ENCODE data around the gene CDC42BPA. TPM values are rescaled to one million over a fixed set of nuclear protein-coding genes. Genes with fewer than 3 reads are reported as not detected.

CDC42BPA gene
- polyA plus RNA-seq, 1 of the 3 experiments (the other 2 are of a cell fraction) = 6.8 TPM

DNA sequence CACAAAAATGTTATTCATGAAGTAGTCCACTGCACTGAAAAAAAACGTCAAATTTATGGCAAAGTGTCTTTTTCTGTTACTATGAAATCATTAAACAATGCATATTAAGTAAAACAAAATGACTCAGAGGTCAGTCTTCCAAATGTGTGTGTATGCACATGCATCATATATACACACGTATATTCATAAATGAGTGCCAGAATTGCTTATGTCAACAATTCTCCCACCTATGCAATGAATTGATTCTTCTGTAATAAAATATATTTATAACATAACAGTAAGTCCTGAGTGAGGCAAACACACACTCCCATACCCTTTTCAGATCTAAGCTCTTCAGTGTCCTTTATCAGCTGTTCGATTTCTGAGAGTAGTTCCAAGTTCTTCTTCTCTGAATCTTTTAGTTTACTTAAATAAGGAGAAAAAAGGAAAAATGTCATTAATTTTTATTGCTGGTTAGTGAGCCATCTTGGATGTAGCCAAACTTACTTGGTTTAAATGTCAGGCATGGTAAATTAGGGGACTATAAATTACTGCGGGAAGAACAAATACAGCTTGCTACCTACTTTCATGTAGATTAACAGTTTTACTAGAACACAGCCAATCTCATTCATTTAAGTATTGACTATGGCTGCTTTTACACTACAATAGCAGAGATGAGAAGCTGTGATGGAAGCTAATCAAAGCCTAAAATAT is 246.3 kb downstream of the CDC42BPA start:
- H3K4me3 ChIP-seq (ENCODE audit: low read depth in 2 of 2, low read length in 1 of 2) = no peak overlapping the region
- no peaks in the 10 kb centered on the region; a peak in 1 of 4 replicates for H3K4me1 ChIP-seq (ENCODE audit: control insufficient read depth in 1 of 2, insufficient read depth in 2 of 2, low read depth in 1 of 2, low read length in 1 of 2)
- ChIA-PET CTCF (interaction anchor here (0.7 to 1.1 kb wide), 3 partner anchors 10 to 58 kb away, joined by 3 read pairs; no protein-coding TSS in a partner anchor), POLR2A (no interaction called here)
- no peaks in the 10 kb centered on the region for H3K79me2 ChIP-seq (ENCODE audit: insufficient read depth)
- no peaks in the 10 kb centered on the region for H3K9me3 ChIP-seq
- no peak overlapping the region for H3K27ac ChIP-seq (ENCODE audit: low read depth in 2 of 2, low read length in 1 of 2)
- H3K9ac ChIP-seq = no peak overlapping the region
- H3K36me3 ChIP-seq (replicated peaks in 1 of 2; ENCODE audit: control insufficient read depth in 1 of 2, insufficient read depth in 2 of 2, low read length in 1 of 2) = peaks cover 44 to 72% of the 10 kb centered on the region in 2 experiments
- H4K20me1 ChIP-seq (ENCODE audit: insufficient read depth) = no peaks in the 10 kb centered on the region
- H3F3A ChIP-seq (replicated peaks; ENCODE audit: insufficient read depth) = peaks cover 4% of the 10 kb centered on the region
- no peaks in the 10 kb centered on the region for H3K9me2 ChIP-seq
- no peak for TF ChIP-seq RFX5 (IDR thresholded peaks at IDR 0.05; ENCODE audit: low read length)
- TF ChIP-seq, protein P1, sequence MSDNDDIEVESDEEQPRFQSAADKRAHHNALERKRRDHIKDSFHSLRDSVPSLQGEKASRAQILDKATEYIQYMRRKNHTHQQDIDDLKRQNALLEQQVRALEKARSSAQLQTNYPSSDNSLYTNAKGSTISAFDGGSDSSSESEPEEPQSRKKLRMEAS (IDR thresholded peaks at IDR 0.05; ENCODE audit: low read depth) = no peak
- no peak for TF ChIP-seq SIN3A (IDR thresholded peaks at IDR 0.05; ENCODE audit: borderline replicate concordance, low read depth, low read length)
- TF ChIP-seq EZH2phosphoT487 (IDR thresholded peaks at IDR 0.05; ENCODE audit: borderline replicate concordance, low read depth) = no peak
- no peak for TF ChIP-seq EP300 (IDR thresholded peaks at IDR 0.05; ENCODE audit: borderline replicate concordance in 1 of 2, low read depth in 1 of 2, low read length in 1 of 2)
- no peak for TF ChIP-seq GABPA (IDR thresholded peaks at IDR 0.05; ENCODE audit: low read depth)
- TF ChIP-seq, protein P2, sequence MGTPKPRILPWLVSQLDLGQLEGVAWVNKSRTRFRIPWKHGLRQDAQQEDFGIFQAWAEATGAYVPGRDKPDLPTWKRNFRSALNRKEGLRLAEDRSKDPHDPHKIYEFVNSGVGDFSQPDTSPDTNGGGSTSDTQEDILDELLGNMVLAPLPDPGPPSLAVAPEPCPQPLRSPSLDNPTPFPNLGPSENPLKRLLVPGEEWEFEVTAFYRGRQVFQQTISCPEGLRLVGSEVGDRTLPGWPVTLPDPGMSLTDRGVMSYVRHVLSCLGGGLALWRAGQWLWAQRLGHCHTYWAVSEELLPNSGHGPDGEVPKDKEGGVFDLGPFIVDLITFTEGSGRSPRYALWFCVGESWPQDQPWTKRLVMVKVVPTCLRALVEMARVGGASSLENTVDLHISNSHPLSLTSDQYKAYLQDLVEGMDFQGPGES (IDR thresholded peaks at IDR 0.05; ENCODE audit: low read depth, low read length) = no peak
- TF ChIP-seq CTCF (IDR thresholded peaks at IDR 0.05) = no peak
- no peak for TF ChIP-seq TAF1 (IDR thresholded peaks at IDR 0.05; ENCODE audit: borderline replicate concordance, low read depth, low read length)
- TF ChIP-seq MXI1 (IDR thresholded peaks at IDR 0.05; ENCODE audit: low read depth, low read length) = no peak
- no peak for TF ChIP-seq SMC3 (IDR thresholded peaks at IDR 0.05; ENCODE audit: low read depth, low read length)
- TF ChIP-seq NRF1 (IDR thresholded peaks at IDR 0.05; ENCODE audit: low read depth, low read length) = no peak
- no peak for TF ChIP-seq FOSL2 (IDR thresholded peaks at IDR 0.05; ENCODE audit: borderline replicate concordance, low read depth)
- no peaks in the 10 kb centered on the region for H3K27me3 ChIP-seq (ENCODE audit: insufficient read depth)
- WGBS (ENCODE audit: low lambda C conversion rate) = 84% methylated on average over 4 of the region's 4 CpGs
- DNase-seq = no peak
- H3K4me2 ChIP-seq = no peak overlapping the region
- no peak overlapping the region for H2AFZ ChIP-seq (ENCODE audit: low read depth)
